OCI-LY3 (cell line): ENCODE data around the gene ETV6.
A peak's percentile ranks its signal among the peaks of the same experiment; 100 is the strongest.

Experiments
- H2AFZ ChIP-seq: fragments of 200-600, 300-600 bp; shearing (Covaris generic); 2 replicates; pipeline ENCODE4 v1.6.0; 2014; ENCODE audit warnings: antibody characterized with exemption, low read depth, low read length
- H3K27ac ChIP-seq: fragments of 200-600, 300-600 bp; sonication (generic); 2 replicates; pipeline ENCODE4 v1.5.1; 2014; ENCODE audit warnings: mild to moderate bottlenecking, low read length, moderate library complexity, mixed read lengths
- H3K27me3 ChIP-seq: fragments of 200-600, 300-600 bp; sonication (generic); 2 replicates; pipeline ENCODE4 v1.6.1; 2014; ENCODE audit warnings: low read depth, low read length, mixed read lengths
- H3K36me3 ChIP-seq: fragments of 200-600, 300-600 bp; sonication (generic); replicated peaks from 2 replicates; pipeline ENCODE3; 2014; ENCODE audit warnings: low read depth, low read length, mixed read lengths
- H3K4me1 ChIP-seq: fragments of 300-600, 200-600 bp; sonication (generic); 2 replicates; pipeline ENCODE4 v1.6.1; 2014; ENCODE audit warnings: low read length, mixed read lengths
- H3K4me2 ChIP-seq: fragments of 200-600, 300-600 bp; sonication (generic); 2 replicates; pipeline ENCODE4 v1.6.1; 2014; ENCODE audit warnings: low read length, mixed read lengths
- H3K4me3 ChIP-seq: fragments of 300-600, 200-600 bp; sonication (generic); 2 replicates; pipeline ENCODE4 v1.5.1; 2014; ENCODE audit warnings: antibody characterized with exemption, mild to moderate bottlenecking, low read length, moderate library complexity
- H3K79me2 ChIP-seq: fragments of 300-600, 200-600 bp; shearing (Covaris generic); 2 replicates; pipeline ENCODE4 v1.6.1; 2014; ENCODE audit warnings: mild to moderate bottlenecking, low read length, mixed read lengths
- H3K9ac ChIP-seq: fragments of 300-600, 200-600 bp; shearing (Covaris generic); 2 replicates; pipeline ENCODE4 v1.6.0; 2014; ENCODE audit warnings: mild to moderate bottlenecking, low read length, moderate library complexity
- H3K9me3 ChIP-seq: fragments of 200-600, 300-600 bp; shearing (Covaris generic); 2 replicates; pipeline ENCODE4 v1.6.1; 2014; ENCODE audit warnings: low read length, mixed read lengths; ENCODE audit not compliant: insufficient read depth
- H4K20me1 ChIP-seq: fragments of 200-600, 300-600 bp; sonication (generic); 2 replicates; pipeline ENCODE4 v1.6.1; 2016; ENCODE audit warnings: low read length, mixed read lengths; ENCODE audit not compliant: insufficient read depth
- CTCF ChIP-seq: fragments of 200-600, 300-600 bp; sonication (generic); IDR thresholded peaks from 2 replicates; pipeline ENCODE4 v1.5.1; 2014; ENCODE audit warnings: antibody characterized with exemption, low read length, low read depth
- EZH2phosphoT487 ChIP-seq: fragments of 200-600 bp; shearing (Covaris generic); IDR thresholded peaks from 2 replicates; pipeline ENCODE4 v1.6.1; 2018; ENCODE audit warnings: antibody characterized with exemption, mixed run types, low read depth

ETV6 gene

DNA sequence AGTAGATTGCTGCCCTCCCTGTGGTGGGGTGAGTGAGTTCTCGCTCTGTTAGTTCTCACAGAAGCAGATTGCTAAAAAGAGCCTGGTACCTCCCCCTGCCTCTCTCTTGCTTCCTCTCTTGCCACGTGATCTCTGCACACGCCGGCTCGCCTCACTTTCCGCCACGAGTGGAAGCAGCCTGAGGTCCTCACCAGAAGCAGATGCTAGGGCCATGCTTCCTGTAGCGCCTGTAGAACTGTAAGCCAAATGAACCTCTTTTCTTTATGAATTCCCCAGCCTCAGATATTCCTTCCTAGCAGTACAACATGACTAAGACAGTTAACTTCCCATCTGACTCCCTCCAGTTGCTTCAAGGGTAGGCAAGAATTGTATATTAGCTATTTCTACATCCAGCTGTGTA lies 76.2 kb downstream of the ETV6 start:
- TF ChIP-seq EZH2phosphoT487 (no peak), CTCF (no peak)
- Histone ChIP-seq H3K4me1 (peaks cover 92% of the 10 kb centered on the region), H3K9me3 (no peaks in the 10 kb centered on the region), H3K4me3 (no peak overlapping the region), H3K27me3 (no peaks in the 10 kb centered on the region), H3K36me3 (peaks cover 9% of the 10 kb centered on the region), H3K9ac (0 out of 2 replicates have a peak overlapping the region, but pooled peaks have one; percentile 10), H3K27ac (peak overlapping the region; percentile 94), H3K79me2 (peaks cover 95% of the 10 kb centered on the region), H3K4me2 (peak overlapping the region; percentile 40), H4K20me1 (peaks cover 23% of the 10 kb centered on the region; the same call in 1 of the 2 replicates), H2AFZ (no peak overlapping the region)

DNA sequence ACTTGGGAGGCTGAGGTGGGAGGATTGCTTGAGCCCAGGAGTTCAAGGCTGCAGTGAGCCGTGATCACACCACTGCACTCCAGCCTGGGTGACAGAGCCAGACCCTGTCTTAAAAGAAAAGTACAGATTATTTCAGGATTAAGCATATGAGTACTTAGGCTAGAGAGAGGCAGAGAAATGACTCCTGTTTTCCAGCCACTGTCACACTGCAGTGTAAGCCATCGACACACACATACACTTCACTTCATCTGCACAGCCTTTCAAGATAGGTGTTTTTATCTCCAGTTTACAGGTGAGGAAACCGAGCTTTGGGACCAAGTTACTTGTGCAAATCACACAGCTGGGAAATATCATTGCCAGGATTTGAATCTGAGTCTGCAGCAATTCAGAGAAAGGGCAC lies 77.2 kb downstream of the ETV6 start:
- peak overlapping the region; percentile 92 for H3K9ac ChIP-seq
- peak overlapping the region; percentile 18; the same call in 1 of the 2 replicates for H3K4me3 ChIP-seq
- TF ChIP-seq CTCF = no peak
- no peak for TF ChIP-seq EZH2phosphoT487
- no peak overlapping the region for H2AFZ ChIP-seq
- peaks cover 23% of the 10 kb centered on the region; the same call in 1 of the 2 replicates for H4K20me1 ChIP-seq
- peak overlapping the region; percentile 94 for H3K27ac ChIP-seq
- H3K36me3 ChIP-seq = peaks cover 9% of the 10 kb centered on the region
- H3K9me3 ChIP-seq = no peaks in the 10 kb centered on the region
- peaks cover 85% of the 10 kb centered on the region for H3K79me2 ChIP-seq
- peaks cover 99% of the 10 kb centered on the region for H3K4me1 ChIP-seq
- H3K4me2 ChIP-seq = peak overlapping the region; percentile 84
- H3K27me3 ChIP-seq = no peaks in the 10 kb centered on the region

- Histone ChIP-seq H3K36me3 (peaks cover 9% of the 10 kb centered on the region), H3K27me3 (no peaks in the 10 kb centered on the region), H3K4me2 (peak overlapping the region; percentile 84), H3K79me2 (peaks cover 80% of the 10 kb centered on the region), H3K27ac (peak overlapping the region; percentile 94), H3K4me1 (peaks cover 99% of the 10 kb centered on the region), H3K9me3 (no peaks in the 10 kb centered on the region), H3K9ac (peak overlapping the region; percentile 92), H3K4me3 (peak overlapping the region; percentile 18; the same call in 1 of the 2 replicates), H2AFZ (no peak overlapping the region), H4K20me1 (peaks cover 19% of the 10 kb centered on the region; the same call in 1 of the 2 replicates)
- no peak for TF ChIP-seq CTCF
- no peak for TF ChIP-seq EZH2phosphoT487
Observed at GRCh38 chr12:11727133-11727664, 77.7 kb downstream of the ETV6 start.

- TF ChIP-seq CTCF (no peak), EZH2phosphoT487 (no peak)
- no peak overlapping the region for H2AFZ ChIP-seq
- peak overlapping the region; percentile 94 for H3K27ac ChIP-seq
- peak overlapping the region; percentile 92 for H3K9ac ChIP-seq
- H3K27me3 ChIP-seq = no peaks in the 10 kb centered on the region
- no peaks in the 10 kb centered on the region for H3K9me3 ChIP-seq
- H3K4me3 ChIP-seq = peak overlapping the region; percentile 20; the same call in 1 of the 2 replicates
- peak overlapping the region; percentile 84 for H3K4me2 ChIP-seq
- H3K36me3 ChIP-seq = peaks cover 9% of the 10 kb centered on the region
- H4K20me1 ChIP-seq = peaks cover 12% of the 10 kb centered on the region; the same call in 1 of the 2 replicates
- H3K79me2 ChIP-seq = peaks cover 70% of the 10 kb centered on the region
- H3K4me1 ChIP-seq = peaks cover 99% of the 10 kb centered on the region
Observed at GRCh38 chr12:11728154-11728755, 78.8 kb downstream of the ETV6 start.
